IPS-15b (cell line): Measurements from ENCODE around the gene SLC51B.

Experiments
- H3K27me3 ChIP-seq: one replicate; pipeline ENCODE4 v1.6.1; 2013; ENCODE audit warnings: low read length; ENCODE audit not compliant: control insufficient read depth, insufficient read depth
- H3K36me3 ChIP-seq: one replicate; pipeline ENCODE4 v1.6.1; 2013; ENCODE audit warnings: low read length; ENCODE audit not compliant: control insufficient read depth, insufficient read depth
- H3K4me1 ChIP-seq: one replicate; pipeline ENCODE4 v1.6.1; 2013; ENCODE audit warnings: mild to moderate bottlenecking, low read length; ENCODE audit not compliant: control insufficient read depth, insufficient read depth
- H3K4me3 ChIP-seq: one replicate; pipeline ENCODE4 v1.5.1; 2013; ENCODE audit warnings: low read depth, low read length
- H3K9ac ChIP-seq: one replicate; pipeline ENCODE4 v1.6.1; 2013; ENCODE audit warnings: low read depth, mild to moderate bottlenecking, low read length
- H3K9me3 ChIP-seq: one replicate; pipeline ENCODE4 v1.6.1; 2013; ENCODE audit warnings: mild to moderate bottlenecking, low read length; ENCODE audit not compliant: control insufficient read depth, insufficient read depth

SLC51B gene

GRCh38 chr15:65079580-65079979 lies 34.4 kb downstream of the SLC51B start:
- Histone ChIP-seq H3K4me3 (no peak overlapping the region), H3K9ac (no peak overlapping the region), H3K4me1 (peaks cover 21% of the 10 kb centered on the region), H3K9me3 (no peaks in the 10 kb centered on the region), H3K36me3 (no peaks in the 10 kb centered on the region), H3K27me3 (peaks cover 12% of the 10 kb centered on the region)

- Histone ChIP-seq H3K4me3 (no peak overlapping the region), H3K27me3 (peaks cover 12% of the 10 kb centered on the region), H3K4me1 (peaks cover 23% of the 10 kb centered on the region), H3K36me3 (no peaks in the 10 kb centered on the region), H3K9ac (no peak overlapping the region), H3K9me3 (no peaks in the 10 kb centered on the region)
Observed at GRCh38 chr15:65081270-65081669, 36.1 kb downstream of the SLC51B start.

DNA sequence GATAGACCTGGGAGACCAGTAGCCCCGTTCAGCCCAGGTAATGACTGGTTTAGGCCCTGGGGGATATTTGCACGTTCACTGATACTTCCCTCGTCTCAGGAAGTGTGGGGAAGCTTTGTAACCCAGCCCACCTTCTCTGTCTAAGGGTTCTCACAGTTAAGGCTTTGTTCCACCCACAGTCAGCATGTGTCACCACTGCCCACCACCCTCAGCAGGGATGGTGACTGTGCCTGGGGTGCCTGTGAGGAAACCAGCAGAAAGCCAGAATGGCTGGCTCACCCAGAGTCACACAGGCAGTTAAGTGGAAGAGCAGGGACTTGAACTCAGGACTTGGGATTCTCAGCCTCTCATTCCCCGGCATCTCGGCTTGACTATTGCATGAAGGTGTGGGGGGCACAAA lies 36.6 kb downstream of the SLC51B start:
- no peak overlapping the region for H3K9ac ChIP-seq
- no peak overlapping the region for H3K4me3 ChIP-seq
- H3K36me3 ChIP-seq = no peaks in the 10 kb centered on the region
- no peaks in the 10 kb centered on the region for H3K9me3 ChIP-seq
- peaks cover 23% of the 10 kb centered on the region for H3K4me1 ChIP-seq
- H3K27me3 ChIP-seq = peaks cover 12% of the 10 kb centered on the region

DNA sequence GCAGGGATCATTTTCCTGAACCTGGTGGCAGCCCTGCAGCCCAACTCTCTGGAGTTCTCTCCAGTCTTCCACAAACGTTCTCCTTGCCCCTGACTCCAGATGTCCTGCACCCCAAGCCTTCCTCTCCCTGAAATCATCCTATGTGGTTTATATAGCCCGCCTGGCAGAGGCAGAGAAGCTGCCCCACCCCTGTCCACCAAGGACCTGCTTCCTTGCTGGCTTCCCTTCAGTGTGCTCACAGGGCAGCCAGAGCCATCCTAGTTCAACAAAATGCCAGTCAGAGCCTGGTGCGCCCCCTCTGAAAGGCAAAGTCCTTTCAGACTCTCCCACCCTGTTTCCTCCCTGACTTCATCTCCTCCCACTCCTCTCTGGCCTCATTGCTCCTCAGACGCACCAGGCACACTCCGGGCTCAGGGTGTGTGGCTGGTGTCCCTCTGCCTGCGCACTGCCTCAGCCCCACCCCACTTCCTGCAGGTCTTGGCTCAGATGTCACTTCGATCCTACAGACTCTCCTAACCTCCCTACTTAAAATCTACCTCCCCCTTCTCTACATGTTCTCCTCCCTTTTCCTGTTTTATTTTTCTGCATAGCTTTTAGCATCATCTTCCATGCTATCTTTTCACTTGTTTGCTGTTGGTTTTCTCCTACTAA lies 37.2 kb downstream of the SLC51B start:
- Histone ChIP-seq H3K4me3 (no peak overlapping the region), H3K27me3 (peaks cover 12% of the 10 kb centered on the region), H3K4me1 (peaks cover 23% of the 10 kb centered on the region), H3K9me3 (no peaks in the 10 kb centered on the region), H3K9ac (no peak overlapping the region), H3K36me3 (no peaks in the 10 kb centered on the region)

DNA sequence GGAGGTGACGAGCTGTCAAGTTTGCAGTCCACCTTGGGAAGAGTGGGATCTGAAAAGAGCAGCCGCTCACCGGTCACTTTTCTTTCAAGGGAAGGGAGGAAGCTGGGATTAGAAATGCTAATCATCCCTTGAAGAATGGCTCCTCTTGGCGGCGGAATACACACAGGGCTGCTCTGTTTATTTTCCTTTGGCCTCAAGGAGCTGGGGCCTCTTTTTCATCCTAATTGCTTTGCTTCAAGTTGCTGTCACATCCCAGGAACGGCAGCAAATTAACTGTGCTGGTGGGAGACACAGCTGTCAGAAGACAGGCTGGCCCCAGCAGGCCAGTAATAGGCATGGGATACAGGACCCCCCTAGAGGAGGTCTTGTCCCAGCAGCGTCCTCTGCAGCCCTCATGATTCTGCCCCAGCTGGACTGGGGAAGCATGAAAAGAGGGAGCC lies 38.1 kb downstream of the SLC51B start:
- Histone ChIP-seq H3K4me1 (peaks cover 22% of the 10 kb centered on the region), H3K36me3 (no peaks in the 10 kb centered on the region), H3K27me3 (peaks cover 9% of the 10 kb centered on the region), H3K9ac (no peak overlapping the region), H3K9me3 (no peaks in the 10 kb centered on the region), H3K4me3 (no peak overlapping the region)

- Histone ChIP-seq H3K4me3 (no peak overlapping the region), H3K9me3 (no peaks in the 10 kb centered on the region), H3K27me3 (peaks cover 2% of the 10 kb centered on the region), H3K9ac (no peak overlapping the region), H3K4me1 (peaks cover 20% of the 10 kb centered on the region), H3K36me3 (no peaks in the 10 kb centered on the region)
Observed at GRCh38 chr15:65084500-65085206, 39.5 kb downstream of the SLC51B start.

DNA sequence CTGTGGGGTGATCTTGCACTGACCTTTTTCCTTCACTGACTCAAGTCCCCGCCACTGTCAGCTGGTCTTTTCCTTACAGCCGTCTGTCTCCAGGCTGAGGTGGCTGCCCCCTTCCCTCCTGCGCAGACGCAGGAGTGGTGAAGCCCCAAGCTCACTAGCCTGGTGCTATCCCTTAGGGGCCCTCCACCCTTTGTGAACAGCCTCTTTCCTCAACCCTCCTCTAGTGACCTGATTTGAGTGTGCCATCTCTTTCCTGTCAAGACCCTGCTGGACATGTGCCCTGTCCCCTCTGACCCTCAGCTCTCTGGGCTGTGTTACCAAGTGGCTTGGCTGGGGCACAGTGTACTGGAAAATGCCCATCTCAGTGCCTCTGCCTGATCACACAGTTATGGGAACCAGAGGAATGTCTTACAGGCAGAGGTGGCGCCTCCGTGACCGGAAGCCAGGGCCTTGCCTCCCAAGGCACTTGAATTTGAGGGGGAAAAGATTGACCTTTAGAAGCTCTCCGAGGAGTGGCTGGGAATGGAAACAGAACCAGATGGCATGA lies 40.1 kb downstream of the SLC51B start:
- no peak overlapping the region for H3K4me3 ChIP-seq
- H3K27me3 ChIP-seq = peaks cover 2% of the 10 kb centered on the region
- H3K4me1 ChIP-seq = peaks cover 20% of the 10 kb centered on the region

GRCh38 chr15:65085990-65086679 lies 40.9 kb downstream of the SLC51B start:
- Histone ChIP-seq H3K4me1 (peaks cover 20% of the 10 kb centered on the region), H3K9ac (no peak overlapping the region), H3K9me3 (no peaks in the 10 kb centered on the region), H3K27me3 (no peaks in the 10 kb centered on the region), H3K4me3 (no peak overlapping the region), H3K36me3 (no peaks in the 10 kb centered on the region)

More for the DNA sequence above, 40.1 kb downstream of the SLC51B start:
- H3K9me3 ChIP-seq = no peaks in the 10 kb centered on the region
- no peaks in the 10 kb centered on the region for H3K36me3 ChIP-seq
- no peak overlapping the region for H3K9ac ChIP-seq

DNA sequence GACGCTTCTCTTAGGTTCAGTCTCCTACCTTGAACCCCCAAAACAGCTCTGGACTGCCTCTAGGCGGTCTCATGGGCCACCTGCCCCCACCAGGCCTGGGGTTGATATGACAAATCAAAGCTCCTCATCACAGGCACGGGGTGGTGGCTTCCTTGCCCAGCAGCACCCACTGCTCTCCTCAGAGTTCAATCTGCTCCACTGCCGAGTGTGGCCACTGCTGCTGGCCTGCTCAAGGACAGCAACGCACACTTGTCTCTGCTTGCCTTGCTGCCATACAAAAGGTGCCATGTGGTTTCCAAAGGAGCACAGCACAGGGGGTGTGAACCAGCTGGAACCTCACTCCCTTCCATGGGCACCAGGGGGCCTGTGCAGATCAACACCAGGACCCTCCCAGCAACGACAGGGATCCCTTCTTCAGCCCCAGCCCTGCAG lies 41.5 kb downstream of the SLC51B start:
- H3K36me3 ChIP-seq = no peaks in the 10 kb centered on the region
- H3K9me3 ChIP-seq = no peaks in the 10 kb centered on the region
- H3K9ac ChIP-seq = no peak overlapping the region
- H3K4me1 ChIP-seq = peaks cover 20% of the 10 kb centered on the region
- no peaks in the 10 kb centered on the region for H3K27me3 ChIP-seq
- no peak overlapping the region for H3K4me3 ChIP-seq

- Histone ChIP-seq H3K36me3 (no peaks in the 10 kb centered on the region), H3K9me3 (no peaks in the 10 kb centered on the region), H3K9ac (no peak overlapping the region), H3K4me3 (no peak overlapping the region), H3K27me3 (no peaks in the 10 kb centered on the region), H3K4me1 (peaks cover 16% of the 10 kb centered on the region)
Observed at GRCh38 chr15:65087411-65087810, 42.2 kb downstream of the SLC51B start.

DNA sequence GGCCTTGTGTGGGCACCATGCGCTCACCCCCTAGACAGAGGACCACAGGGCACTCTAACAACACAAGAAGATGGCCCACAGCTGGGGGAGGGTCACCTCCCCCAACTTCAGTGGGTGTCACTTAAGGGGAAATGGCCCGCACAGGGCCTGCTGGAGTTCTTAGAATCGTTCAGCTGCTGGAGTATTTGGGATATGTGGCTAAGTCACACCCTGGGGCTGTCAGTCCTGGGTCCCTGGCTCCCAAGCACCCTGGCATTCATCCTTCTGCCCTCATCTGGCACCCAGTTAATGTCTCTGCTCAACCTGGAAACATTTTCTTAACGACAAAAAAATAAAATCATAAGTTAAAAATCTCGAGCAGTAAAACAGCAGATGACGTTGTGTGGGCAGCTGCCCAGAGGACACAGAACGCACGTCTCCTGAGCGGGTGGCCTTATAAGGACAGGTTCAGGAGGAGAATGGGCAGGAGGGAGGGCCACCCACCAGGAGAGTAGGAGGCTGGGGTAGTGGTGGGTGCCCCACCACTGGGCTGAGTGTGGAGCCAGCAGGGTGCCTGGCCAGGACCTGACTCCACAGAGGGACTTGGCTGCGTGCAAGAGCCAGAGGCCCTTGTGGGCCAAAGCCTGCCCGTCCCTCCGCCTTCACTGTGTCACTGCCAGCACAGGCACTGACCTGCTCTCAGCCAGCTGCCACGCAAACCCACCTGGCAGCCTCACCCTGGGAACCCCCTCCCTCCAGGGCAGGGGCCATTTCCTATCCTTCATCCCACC lies 42.9 kb downstream of the SLC51B start:
- H3K9ac ChIP-seq = no peak overlapping the region

More for the DNA sequence above, 42.9 kb downstream of the SLC51B start:
- Histone ChIP-seq H3K4me3 (no peak overlapping the region), H3K36me3 (no peaks in the 10 kb centered on the region), H3K9me3 (no peaks in the 10 kb centered on the region), H3K4me1 (peaks cover 10% of the 10 kb centered on the region), H3K27me3 (no peaks in the 10 kb centered on the region)
